Adrenal gland (tissue), 12 donors: ENCODE results near the gene TMEM184B. TPM values are rescaled to one million over a fixed set of nuclear protein-coding genes. Genes with fewer than 3 reads are reported as not detected.

Source experiments
- DNase-seq, 7 donors: peaks; one replicate each; pipeline ENCODE4 v3.0.0-alpha.2; 2019 to 2020
- H3K27ac ChIP-seq, 5 donors: fragments of 200-600 bp; sonication (generic) in 4 of 5; 1 replicate in 3 of 5; 2 replicates in 2 of 5; pipeline versions ENCODE4 v1.5.1 to v1.8.0; 2016 to 2020; ENCODE audit warnings: mild to moderate bottlenecking in 1 of 5
- H3K27me3 ChIP-seq: fragments of 200-600 bp; 2 replicates; pipeline ENCODE4 v1.8.0; 2021
- H3K36me3 ChIP-seq, 2 donors: fragments of 200-600 bp; replicated peaks in 1 of 2; 1 replicate in 1 of 2; 2 replicates in 1 of 2; pipeline versions ENCODE4 v1.5.1 to v1.8.0; 2018 to 2022
- H3K4me1 ChIP-seq, 2 donors: fragments of 200-600 bp; replicated peaks in 1 of 2; 1 replicate in 1 of 2; 2 replicates in 1 of 2; pipeline versions ENCODE4 v1.5.1 to v1.8.0; 2018 to 2021
- H3K4me3 ChIP-seq, 4 donors: fragments of 200-600 bp; sonication (generic) in 3 of 4; one replicate each; pipeline ENCODE4 v1.5.1; 2016 to 2018
- H3K9me3 ChIP-seq, 3 donors: fragments of 200-600 bp; sonication (generic) in 1 of 3; replicated peaks in 1 of 3; 1 replicate in 2 of 3; 2 replicates in 1 of 3; pipeline versions ENCODE4 v1.5.1 to v1.8.0; 2016 to 2021
- POLR2A ChIP-seq, 2 donors: fragments of 450-650 bp; IDR thresholded peaks; one replicate each; pipeline ENCODE4 v1.6.1; 2017; ENCODE audit warnings: antibody characterized with exemption in 2 of 2, mild to moderate bottlenecking in 2 of 2, moderate library complexity in 1 of 2
- WGBS, 4 donors: extraction: QIAGEN DNeasy Blood & Tissue Kit in 2 of 4; methylation state at CpG; one replicate each; pipeline versions ENCODE4 v1.1.5 to v1.1.7; 2013 to 2017; 5-methylcytosine and 5-hydroxymethylcytosine counted together
- intact Hi-C, 2 donors: fragments of 100-400 bp; cut with DNase I; formaldehyde crosslinking; loops; one replicate each; pipeline versions ENCODE4 v1.14.1 to v1.15.0; 2022 to 2023
- polyA plus RNA-seq, 3 donors: library from polyadenylated mRNA; stranded (reverse); fragments of 200-250 nt in 2 of 3; fragments of 350-450 nt in 1 of 3; fragmentation: Illumina TruSeq in 1 of 3; extraction: RNeasy Lipid Tissue Mini Kit (QIAGEN cat#74804) in 1 of 3; gene quantifications; one replicate each; pipeline ENCODE4 v1.2.3, GENCODE V29; 2013 to 2014
- total RNA-seq, 9 donors: library from RNA; depleted of rRNA in 4 of 9; stranded (reverse); fragments of >200 nt in 4 of 9; fragments of 120-200 nt in 1 of 9; fragmentation: NEBNext Ultra II Directional in 1 of 9; extraction: Animal tissue kit (Norgen Biotek cat#: 25700) in 1 of 9; gene quantifications; one replicate each; pipeline versions ENCODE4 v1.1.0 to v1.2.4, GENCODE V29; 2013 to 2023
- TF ChIP-seq, protein P1 (sequence below), 6 experiments: fragments of 450-650 bp in 4 of 6; fragments of 200-600 bp in 2 of 6; sonication (generic) in 1 of 6; IDR thresholded peaks; 1 replicate in 5 of 6; 2 replicates in 1 of 6; pipeline versions ENCODE4 v1.5.1 to v1.8.0; 2016 to 2021; ENCODE audit warnings: antibody characterized with exemption in 6 of 6, mild to moderate bottlenecking in 2 of 6, moderate library complexity in 1 of 6
- donor health status: healthy with polysubstance abuse.
- donor health status: Bipolar disorder and iron deficiency.
- donor health status: DM: yes; HTN: yes; CAD: no.
- donor health status: DM: no; HTN: no; CAD: no.
- donor health status: DM: no; HTN: no; CAD: no.
- donor health status: DM: yes; HTN: yes; CAD: no.

TMEM184B gene
- total and polyA plus RNA-seq, 12 donors = 7.1 to 107 (median 43.8) TPM

DNA sequence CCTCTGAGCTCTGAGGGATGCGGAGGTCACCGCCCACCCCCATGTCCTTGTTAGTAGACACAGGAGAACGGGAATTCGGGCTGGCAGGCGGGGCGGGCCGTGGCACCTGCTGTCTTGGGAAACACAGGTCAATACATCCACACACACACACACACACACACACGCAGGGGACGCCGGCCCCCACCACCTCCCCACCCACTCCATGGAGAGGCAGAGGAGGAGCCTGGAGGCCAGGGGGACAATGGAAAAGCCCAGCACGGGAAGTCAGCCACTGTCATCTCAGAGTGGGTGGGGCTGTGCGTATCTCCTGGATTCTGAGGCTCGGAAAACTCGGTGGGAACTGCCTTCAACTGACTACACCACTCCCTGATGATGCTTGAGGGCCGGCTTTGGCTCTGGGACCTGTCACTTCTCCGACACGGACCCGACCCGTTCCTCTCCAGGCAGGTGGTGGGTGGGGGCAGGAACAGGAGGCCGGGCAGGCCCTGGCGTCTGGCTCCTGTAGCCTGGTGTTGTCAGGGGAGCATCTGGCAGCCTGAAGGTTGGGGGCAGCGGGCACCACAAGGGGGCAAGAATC is 18.5 kb upstream of the TMEM184B start:
- Histone ChIP-seq H3K27me3 (no peaks in the 10 kb centered on the region), H3K9me3 (no peaks in the 10 kb centered on the region), H3K4me3 (no peak overlapping the region), H3K4me1 (peaks cover 0 to 7% of the 10 kb centered on the region in 2 donors), H3K27ac (peak overlapping the region in 1 of 5 donors; percentile 45), H3K36me3 (peaks cover 0 to 40% of the 10 kb centered on the region in 2 donors)
- WGBS, 4 donors = 72 to 88% (median 75%) methylated on average over 9 to 22 of the region's 22 CpGs
- TF ChIP-seq POLR2A (IDR thresholded peaks at IDR 0.05) = no peak
- TF ChIP-seq, protein P1, sequence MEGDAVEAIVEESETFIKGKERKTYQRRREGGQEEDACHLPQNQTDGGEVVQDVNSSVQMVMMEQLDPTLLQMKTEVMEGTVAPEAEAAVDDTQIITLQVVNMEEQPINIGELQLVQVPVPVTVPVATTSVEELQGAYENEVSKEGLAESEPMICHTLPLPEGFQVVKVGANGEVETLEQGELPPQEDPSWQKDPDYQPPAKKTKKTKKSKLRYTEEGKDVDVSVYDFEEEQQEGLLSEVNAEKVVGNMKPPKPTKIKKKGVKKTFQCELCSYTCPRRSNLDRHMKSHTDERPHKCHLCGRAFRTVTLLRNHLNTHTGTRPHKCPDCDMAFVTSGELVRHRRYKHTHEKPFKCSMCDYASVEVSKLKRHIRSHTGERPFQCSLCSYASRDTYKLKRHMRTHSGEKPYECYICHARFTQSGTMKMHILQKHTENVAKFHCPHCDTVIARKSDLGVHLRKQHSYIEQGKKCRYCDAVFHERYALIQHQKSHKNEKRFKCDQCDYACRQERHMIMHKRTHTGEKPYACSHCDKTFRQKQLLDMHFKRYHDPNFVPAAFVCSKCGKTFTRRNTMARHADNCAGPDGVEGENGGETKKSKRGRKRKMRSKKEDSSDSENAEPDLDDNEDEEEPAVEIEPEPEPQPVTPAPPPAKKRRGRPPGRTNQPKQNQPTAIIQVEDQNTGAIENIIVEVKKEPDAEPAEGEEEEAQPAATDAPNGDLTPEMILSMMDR (IDR thresholded peaks at IDR 0.05) = no peak
- intact Hi-C loops = no loop called here
- no peak for DNase-seq

DNA sequence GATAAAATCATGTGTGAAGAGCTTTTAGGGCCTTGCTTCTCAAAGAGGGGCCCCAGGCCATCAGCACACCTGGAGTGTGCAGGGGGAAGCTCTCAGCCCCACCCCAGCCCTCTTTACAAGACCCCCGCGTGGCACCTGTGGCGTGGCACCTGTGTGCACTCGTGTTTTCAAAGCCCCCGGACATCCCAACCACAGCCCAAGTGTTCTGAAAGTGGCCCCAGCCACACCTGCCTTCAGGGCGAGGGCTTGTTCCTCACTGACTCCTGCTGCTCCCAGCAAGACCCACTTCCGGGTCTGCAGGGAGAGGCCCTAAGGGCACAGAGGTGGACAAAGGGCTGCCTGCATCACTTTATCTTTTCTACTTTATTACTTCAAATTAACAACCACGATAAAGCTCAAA is 17.5 kb upstream of the TMEM184B start:
- Histone ChIP-seq H3K27ac (peak overlapping the region in 1 of 5 donors; percentile 1), H3K9me3 (no peaks in the 10 kb centered on the region), H3K4me3 (no peak overlapping the region), H3K36me3 (peaks cover 0 to 31% of the 10 kb centered on the region in 2 donors), H3K4me1 (no peaks in the 10 kb centered on the region), H3K27me3 (no peaks in the 10 kb centered on the region)
- TF ChIP-seq, protein P1 (IDR thresholded peaks at IDR 0.05) = no peak
- TF ChIP-seq POLR2A (IDR thresholded peaks at IDR 0.05) = no peak
- DNase-seq = no peak
- WGBS, 4 donors = 80 to 85% (median 83%) methylated on average over 4 to 8 of the region's 8 CpGs
- intact Hi-C loops = no loop called here

DNA sequence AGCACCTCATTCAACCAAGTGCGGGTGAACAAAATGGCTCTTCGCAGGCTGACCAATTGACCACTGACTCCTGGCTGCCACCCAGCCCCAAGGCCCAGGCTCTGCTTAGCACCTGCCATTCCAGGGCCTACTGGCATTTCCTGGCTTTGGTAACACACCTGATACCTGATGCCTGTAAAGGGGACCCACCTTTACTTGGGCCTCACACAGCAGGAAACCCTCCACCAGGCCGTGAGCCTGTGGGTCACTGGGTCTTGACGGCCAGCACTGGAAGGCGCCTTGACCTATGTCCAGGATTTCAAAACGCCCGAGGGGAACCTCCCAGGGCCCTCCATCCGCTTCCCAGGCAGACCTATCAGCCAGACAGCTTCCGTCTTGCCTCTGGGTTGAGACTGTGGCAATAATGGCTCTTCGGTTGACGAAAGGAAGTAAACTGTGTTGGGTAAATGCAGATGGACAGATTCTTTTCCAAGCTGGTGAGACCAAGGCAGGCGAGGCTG is 16.8 kb upstream of the TMEM184B start:
- H3K27me3 ChIP-seq = no peaks in the 10 kb centered on the region
- intact Hi-C loops = no loop called here
- H3K36me3 ChIP-seq = peaks cover 0 to 25% of the 10 kb centered on the region in 2 donors
- DNase-seq = no peak
- no peak overlapping the region for H3K4me3 ChIP-seq
- no peak for TF ChIP-seq POLR2A (IDR thresholded peaks at IDR 0.05)
- TF ChIP-seq, protein P1 (IDR thresholded peaks at IDR 0.05) = no peak
- no peaks in the 10 kb centered on the region for H3K9me3 ChIP-seq
- WGBS, 4 donors = 71 to 86% (median 80%) methylated on average over 8 to 12 of the region's 12 CpGs
- H3K27ac ChIP-seq = peak overlapping the region in 1 of 5 donors; percentile 1
- H3K4me1 ChIP-seq = no peaks in the 10 kb centered on the region

DNA sequence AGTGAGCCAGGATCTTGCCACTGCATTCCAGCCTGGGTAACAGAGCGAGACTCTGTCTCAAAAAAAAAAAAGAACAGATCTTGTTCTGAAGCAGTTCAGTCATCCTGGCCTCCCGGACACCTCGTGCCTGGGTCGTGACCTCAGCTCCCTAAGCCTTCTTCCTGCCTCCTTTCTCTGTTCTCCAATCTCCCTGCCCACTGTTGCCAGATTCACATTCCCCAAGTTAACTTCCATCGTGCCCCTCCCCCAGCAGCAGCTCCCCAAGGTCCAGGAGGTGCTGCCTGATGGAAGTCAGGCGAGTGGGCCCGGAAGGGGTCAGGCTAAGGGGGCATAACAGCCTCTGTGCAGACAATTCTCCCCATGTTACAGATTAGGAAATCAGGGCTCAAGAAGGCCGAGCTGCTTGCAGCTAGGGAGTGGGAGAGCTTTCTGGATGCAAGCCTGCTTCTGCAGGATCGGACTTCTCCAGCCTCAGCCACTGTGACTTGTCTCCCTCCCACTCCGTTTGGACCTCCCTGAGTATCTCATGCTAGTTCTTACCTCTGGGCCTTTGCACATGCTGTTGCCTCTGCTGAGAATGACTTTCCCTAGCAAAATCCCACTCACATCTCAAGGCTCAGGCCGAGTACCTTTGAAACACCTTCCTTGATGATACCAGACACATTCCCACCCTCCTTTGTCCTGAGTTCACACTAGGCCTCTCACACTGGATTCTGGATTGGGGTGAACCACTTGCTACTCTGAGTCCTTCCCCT is 14.3 kb upstream of the TMEM184B start:
- DNase-seq = no peak
- 76 to 81% (median 80%) methylated on average over 10 to 11 of the region's 11 CpGs for WGBS, 4 donors
- no peaks in the 10 kb centered on the region for H3K4me1 ChIP-seq
- no peak overlapping the region for H3K27ac ChIP-seq
- TF ChIP-seq, protein P1 (IDR thresholded peaks at IDR 0.05) = no peak
- no peak for TF ChIP-seq POLR2A (IDR thresholded peaks at IDR 0.05)
- intact Hi-C loops = no loop called here
- H3K4me3 ChIP-seq = no peak overlapping the region
- no peaks in the 10 kb centered on the region for H3K9me3 ChIP-seq
- H3K36me3 ChIP-seq = peaks cover 0 to under 1% of the 10 kb centered on the region in 2 donors
- H3K27me3 ChIP-seq = no peaks in the 10 kb centered on the region
